IMR-90 (cell line): ENCODE measurements around the gene ATG7.

Experiments
- BHLHE40 ChIP-seq: fragments of 150-350 bp; IDR thresholded peaks from 2 replicates; pipeline ENCODE4 v1.6.1; 2016; ENCODE audit warnings: mild to moderate bottlenecking, low read depth, low read length
- CEBPB ChIP-seq: IDR thresholded peaks from 2 replicates; pipeline ENCODE4 v1.6.1; 2012; ENCODE audit warnings: low read depth, low read length, improper control_type of control experiment
- CHD1 ChIP-seq: IDR thresholded peaks from 2 replicates; pipeline ENCODE4 v1.6.1; 2012; ENCODE audit warnings: low read depth, low read length, improper control_type of control experiment
- CTCF ChIP-seq: conservative IDR thresholded peaks from 2 replicates; pipeline ENCODE4 v1.5.1; 2012; ENCODE audit warnings: mild to moderate bottlenecking, low read depth, low read length, improper control_type of control experiment
- FOS ChIP-seq: fragments of 150-350 bp; IDR thresholded peaks from 2 replicates; pipeline ENCODE4 v1.6.1; 2016; ENCODE audit warnings: low read depth, low read length
- MAZ ChIP-seq: IDR thresholded peaks from 2 replicates; pipeline ENCODE4 v1.6.1; 2012; ENCODE audit warnings: low read depth, mild to moderate bottlenecking, low read length, improper control_type of control experiment, moderate library complexity, borderline replicate concordance
- MXI1 ChIP-seq: IDR thresholded peaks from 2 replicates; pipeline ENCODE4 v1.6.1; 2012; ENCODE audit warnings: low read depth, mild to moderate bottlenecking, low read length, moderate library complexity, borderline replicate concordance
- POLR2A ChIP-seq: IDR thresholded peaks from 2 replicates; pipeline ENCODE4 v1.6.1; 2012; ENCODE audit warnings: mild to moderate bottlenecking, low read depth, low read length
- RAD21 ChIP-seq: IDR thresholded peaks from 2 replicates; pipeline ENCODE4 v1.6.1; 2012; ENCODE audit warnings: low read length, improper control_type of control experiment
- USF2 ChIP-seq: fragments of 150-350 bp; IDR thresholded peaks from 2 replicates; pipeline ENCODE4 v1.6.1; 2017; ENCODE audit warnings: mild to moderate bottlenecking, antibody characterized with exemption, low read length, low read depth

- TF ChIP-seq FOS: no peak
- TF ChIP-seq CTCF: no peak
- TF ChIP-seq CEBPB: no peak
- TF ChIP-seq USF2: no peak
- no peak for TF ChIP-seq POLR2A
- no peak for TF ChIP-seq MXI1
- no peak for TF ChIP-seq MAZ
- TF ChIP-seq RAD21: no peak
- no peak for TF ChIP-seq BHLHE40
- no peak for TF ChIP-seq CHD1
These were observed 98.0 kb downstream of the ATG7 start for GRCh38 chr3:11370191-11370590.
